ENCODE data around the gene CYSRT1. TPM values are rescaled to one million over a fixed set of nuclear protein-coding genes. Genes with fewer than 3 reads are reported as not detected.

The CYSRT1 gene
- total RNA-seq, 1 experiment from 2014 or later: 1.4 TPM

GRCh38 chr9:137269231-137269772, 44.3 kb downstream of the CYSRT1 start:
- CTCF ChIA-PET: no interaction called here
- H3K4me3 Mint-ChIP-seq (ENCODE audit: unreplicated experiment): no peak overlapping the region

DNA sequence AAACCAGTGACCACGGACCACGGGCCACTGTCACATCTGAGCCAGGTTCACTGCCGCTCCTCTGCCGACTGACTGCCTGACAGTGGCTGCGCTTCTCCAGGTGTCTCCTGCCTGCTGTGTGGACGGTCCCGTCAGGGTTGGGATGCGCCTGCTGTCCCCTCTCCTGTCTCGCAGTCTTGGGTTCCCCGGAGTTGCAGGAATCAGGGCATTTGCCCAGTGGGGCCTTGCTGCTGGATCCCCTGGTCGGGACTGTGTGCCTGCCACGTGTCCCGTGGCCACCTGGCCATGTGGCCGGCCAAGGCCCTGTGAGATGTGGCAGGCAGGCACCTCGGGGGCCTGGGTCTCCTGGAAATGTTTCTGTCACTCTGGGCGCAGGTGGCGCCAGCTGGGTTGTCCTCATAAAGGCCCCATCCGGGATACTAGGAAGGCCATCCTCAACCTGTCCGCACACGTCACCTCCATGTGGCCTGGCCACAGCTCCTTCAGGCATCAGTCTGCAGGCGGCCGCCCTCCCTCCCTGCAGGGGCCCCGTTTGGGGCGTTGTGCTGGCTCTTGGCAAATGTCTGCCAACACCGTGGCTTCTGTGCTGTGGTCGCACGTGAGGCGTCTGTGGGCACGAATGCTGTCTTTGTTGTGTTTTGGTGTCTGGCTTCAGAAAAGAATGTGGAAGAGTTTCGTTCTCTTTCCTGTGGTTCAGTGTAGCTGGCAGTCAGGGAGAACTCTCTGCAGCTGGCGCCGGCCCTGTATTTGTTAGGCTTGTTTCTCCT, 46.1 kb downstream of the CYSRT1 start:
- H3K4me1 Mint-ChIP-seq (ENCODE audit: insufficient read depth, unreplicated experiment): peaks cover 20% of the 10 kb centered on the region
- no peak overlapping the region for H3K27ac Mint-ChIP-seq (ENCODE audit: low read depth, unreplicated experiment)
- H3K9me3 Mint-ChIP-seq (ENCODE audit: unreplicated experiment): no peaks in the 10 kb centered on the region
- ChIA-PET CTCF (no interaction called here), POLR2A (interaction anchor here (0.6 kb wide), 2 partner anchors 8 to 813 kb away, joined by 3 read pairs; no protein-coding TSS in a partner anchor)
- no peak overlapping the region for H3K4me3 Mint-ChIP-seq (ENCODE audit: unreplicated experiment)
- no TSS peak for BruUV-seq (replicated peaks)
- H3K36me3 Mint-ChIP-seq (ENCODE audit: insufficient read depth, unreplicated experiment): peaks cover 29% of the 10 kb centered on the region
- intact Hi-C loops (cut with micrococcal nuclease): no loop called here
- no peak for TF ChIP-seq CTCF (IDR thresholded peaks at IDR 0.05; ENCODE audit: unreplicated experiment)
- no peak for DNase-seq (ENCODE audit: unreplicated experiment)
- no peaks in the 10 kb centered on the region for H3K27me3 Mint-ChIP-seq (ENCODE audit: insufficient read depth, unreplicated experiment)

More at GRCh38 chr9:137269231-137269772, 44.3 kb downstream of the CYSRT1 start:
- Mint-ChIP-seq H3K9me3 (ENCODE audit: unreplicated experiment) (no peaks in the 10 kb centered on the region), H3K36me3 (ENCODE audit: insufficient read depth, unreplicated experiment) (peaks cover 42% of the 10 kb centered on the region), H3K27ac (ENCODE audit: low read depth, unreplicated experiment) (no peak overlapping the region), H3K27me3 (ENCODE audit: insufficient read depth, unreplicated experiment) (no peaks in the 10 kb centered on the region), H3K4me1 (ENCODE audit: insufficient read depth, unreplicated experiment) (peaks cover 14% of the 10 kb centered on the region)
- peak; percentile 61 for DNase-seq (ENCODE audit: unreplicated experiment)
- TF ChIP-seq CTCF (IDR thresholded peaks at IDR 0.05; ENCODE audit: unreplicated experiment): no peak
- no TSS peak for BruUV-seq (replicated peaks)
- POLR2A ChIA-PET: interaction anchor here (1.4 kb wide), 1 partner anchor 27 kb away, joined by 4 read pairs; no protein-coding TSS in a partner anchor
- intact Hi-C loops (cut with micrococcal nuclease): no loop called here

GRCh38 chr9:137271696-137272076, 46.7 kb downstream of the CYSRT1 start:
- Mint-ChIP-seq H3K27me3 (ENCODE audit: insufficient read depth, unreplicated experiment) (no peaks in the 10 kb centered on the region), H3K4me1 (ENCODE audit: insufficient read depth, unreplicated experiment) (peaks cover 21% of the 10 kb centered on the region), H3K27ac (ENCODE audit: low read depth, unreplicated experiment) (no peak overlapping the region), H3K36me3 (ENCODE audit: insufficient read depth, unreplicated experiment) (peaks cover 29% of the 10 kb centered on the region), H3K4me3 (ENCODE audit: unreplicated experiment) (no peak overlapping the region), H3K9me3 (ENCODE audit: unreplicated experiment) (no peaks in the 10 kb centered on the region)
- ChIA-PET CTCF (no interaction called here), POLR2A (interaction anchor here (0.6 kb wide), 2 partner anchors 9 to 813 kb away, joined by 3 read pairs; no protein-coding TSS in a partner anchor)
- no peak for TF ChIP-seq CTCF (IDR thresholded peaks at IDR 0.05; ENCODE audit: unreplicated experiment)
- intact Hi-C loops (cut with micrococcal nuclease): no loop called here
- DNase-seq (ENCODE audit: unreplicated experiment): no peak
- BruUV-seq (replicated peaks): no TSS peak

- TF ChIP-seq CTCF (IDR thresholded peaks at IDR 0.05; ENCODE audit: unreplicated experiment): no peak
- Mint-ChIP-seq H3K36me3 (ENCODE audit: insufficient read depth, unreplicated experiment) (peaks cover 29% of the 10 kb centered on the region), H3K4me3 (ENCODE audit: unreplicated experiment) (no peak overlapping the region), H3K27ac (ENCODE audit: low read depth, unreplicated experiment) (no peak overlapping the region), H3K9me3 (ENCODE audit: unreplicated experiment) (no peaks in the 10 kb centered on the region), H3K27me3 (ENCODE audit: insufficient read depth, unreplicated experiment) (no peaks in the 10 kb centered on the region), H3K4me1 (ENCODE audit: insufficient read depth, unreplicated experiment) (peaks cover 29% of the 10 kb centered on the region)
- ChIA-PET CTCF (interaction anchor here (0.8 kb wide), 1 partner anchor 11 kb away, joined by 3 read pairs; no protein-coding TSS in a partner anchor), POLR2A (interaction anchor here (0.6 to 1.3 kb wide), 3 partner anchors 9 to 32 kb away, joined by 3 to 6 read pairs (median 3); partner anchors contain the start of genes NELFB and TUBB4B)
- DNase-seq (ENCODE audit: unreplicated experiment): no peak
- no TSS peak for BruUV-seq (replicated peaks)
- intact Hi-C loops (cut with micrococcal nuclease): no loop called here
Observed at GRCh38 chr9:137272241-137273094, 47.5 kb downstream of the CYSRT1 start.

Measured in MCF 10A (cell line).